Osteocyte (in vitro differentiated cells): ENCODE measurements around the gene TM2D1. TPM values are rescaled to one million over a fixed set of nuclear protein-coding genes. Genes with fewer than 3 reads are reported as not detected.

ENCODE experiments used
- DNase-seq: peaks from one replicate; pipeline ENCODE4 v3.0.0; 2021; ENCODE audit warnings: mixed read lengths; ENCODE audit not compliant: unreplicated experiment; ENCODE audit errors: extremely low spot score
- H3K27ac Mint-ChIP-seq: one replicate; pipeline ENCODE4 v1.8.0; 2021; ENCODE audit warnings: mild to moderate bottlenecking, mixed read lengths; ENCODE audit not compliant: unreplicated experiment
- H3K27me3 Mint-ChIP-seq: one replicate; pipeline ENCODE4 v1.8.0; 2021; ENCODE audit warnings: mixed read lengths; ENCODE audit not compliant: unreplicated experiment
- H3K36me3 Mint-ChIP-seq: one replicate; pipeline ENCODE4 v1.8.0; 2021; ENCODE audit warnings: mixed read lengths; ENCODE audit not compliant: unreplicated experiment
- H3K4me1 Mint-ChIP-seq: one replicate; pipeline ENCODE4 v1.8.0; 2021; ENCODE audit warnings: mixed read lengths; ENCODE audit not compliant: unreplicated experiment
- H3K4me3 Mint-ChIP-seq: one replicate; pipeline ENCODE4 v1.8.0; 2021; ENCODE audit warnings: mild to moderate bottlenecking, moderate library complexity, mixed read lengths; ENCODE audit not compliant: unreplicated experiment
- H3K9me3 Mint-ChIP-seq: one replicate; pipeline ENCODE4 v1.8.0; 2021; ENCODE audit warnings: mixed read lengths; ENCODE audit not compliant: unreplicated experiment
- CTCF ChIP-seq: fragments of 200-600 bp; sonication (generic); IDR thresholded peaks from 2 replicates; pipeline ENCODE4 v1.5.0; 2021; ENCODE audit warnings: antibody characterized with exemption, mild to moderate bottlenecking, moderate library complexity
- total RNA-seq: library from RNA; stranded (reverse); gene quantifications from 2 replicates; pipeline ENCODE4 v1.2.1, GENCODE V29; 2021

The TM2D1 gene
- total RNA-seq, 1 donor from 2014 or later: 56.9 TPM

- peak overlapping the region; percentile 82 for H3K27ac Mint-ChIP-seq
- no peaks in the 10 kb centered on the region for H3K27me3 Mint-ChIP-seq
- peaks cover 3% of the 10 kb centered on the region for H3K9me3 Mint-ChIP-seq
- no peak overlapping the region for H3K4me3 Mint-ChIP-seq
- no peak for DNase-seq
- TF ChIP-seq CTCF: no peak
- H3K36me3 Mint-ChIP-seq: peaks cover 2% of the 10 kb centered on the region
- peaks cover 27% of the 10 kb centered on the region for H3K4me1 Mint-ChIP-seq
Observed at GRCh38 chr1:61638911-61639605, 85.9 kb downstream of the TM2D1 start.

- Mint-ChIP-seq H3K27ac (peak overlapping the region; percentile 82), H3K4me1 (peaks cover 27% of the 10 kb centered on the region), H3K4me3 (no peak overlapping the region), H3K9me3 (peaks cover 3% of the 10 kb centered on the region), H3K27me3 (no peaks in the 10 kb centered on the region), H3K36me3 (peaks cover 2% of the 10 kb centered on the region)
- DNase-seq: no peak
- TF ChIP-seq CTCF: no peak
Observed at GRCh38 chr1:61638296-61638695, 86.6 kb downstream of the TM2D1 start.

GRCh38 chr1:61637470-61637869 is 87.5 kb downstream of the TM2D1 start:
- DNase-seq: no peak
- no peak for TF ChIP-seq CTCF
- H3K9me3 Mint-ChIP-seq: peaks cover 3% of the 10 kb centered on the region
- H3K27me3 Mint-ChIP-seq: peaks cover 3% of the 10 kb centered on the region
- H3K36me3 Mint-ChIP-seq: peaks cover 2% of the 10 kb centered on the region
- H3K4me3 Mint-ChIP-seq: no peak overlapping the region
- peak overlapping the region; percentile 82 for H3K27ac Mint-ChIP-seq
- H3K4me1 Mint-ChIP-seq: peaks cover 27% of the 10 kb centered on the region

DNA sequence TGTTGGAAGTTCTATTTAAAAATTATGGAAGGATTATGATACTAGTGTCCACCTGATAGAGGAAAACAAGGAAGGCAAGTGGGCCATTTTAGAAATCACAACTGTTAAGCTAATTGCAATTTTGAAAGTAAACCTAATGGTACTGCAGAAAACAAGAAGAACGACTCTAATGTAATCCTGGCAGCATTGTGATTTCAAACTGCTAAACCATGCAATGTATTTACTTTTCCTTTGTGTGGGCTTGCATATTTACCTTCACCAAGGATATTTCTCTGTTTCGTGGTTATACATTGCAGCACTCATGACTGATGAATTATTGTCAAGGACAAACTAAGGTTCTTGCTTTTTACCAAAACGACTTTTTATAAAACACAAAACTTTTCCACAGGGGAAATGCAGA is 88.1 kb downstream of the TM2D1 start:
- H3K27me3 Mint-ChIP-seq: peaks cover 3% of the 10 kb centered on the region
- no peak for TF ChIP-seq CTCF
- DNase-seq: no peak
- peaks cover 3% of the 10 kb centered on the region for H3K9me3 Mint-ChIP-seq
- no peak overlapping the region for H3K27ac Mint-ChIP-seq
- peaks cover 2% of the 10 kb centered on the region for H3K36me3 Mint-ChIP-seq
- peaks cover 26% of the 10 kb centered on the region for H3K4me1 Mint-ChIP-seq
- H3K4me3 Mint-ChIP-seq: no peak overlapping the region

DNA sequence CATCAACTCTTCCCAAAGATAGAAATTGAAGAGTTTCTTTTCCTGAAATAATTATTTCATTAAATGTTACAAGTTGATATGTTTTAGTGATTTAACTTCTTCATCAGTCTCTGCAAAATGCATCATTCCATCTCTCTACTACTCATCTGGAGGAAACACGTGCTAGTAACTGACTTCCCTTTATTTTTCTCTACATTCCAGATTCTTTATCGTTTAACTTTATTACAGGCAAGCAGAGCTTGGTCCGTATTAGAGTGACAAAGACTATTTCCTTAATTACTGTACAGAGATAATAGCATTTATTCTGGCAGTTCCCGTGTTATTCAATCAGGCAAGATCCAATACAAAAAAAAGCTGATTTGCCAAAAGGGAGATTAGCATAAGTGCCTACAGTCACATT is 88.6 kb downstream of the TM2D1 start:
- Mint-ChIP-seq H3K4me1 (peaks cover 22% of the 10 kb centered on the region), H3K27ac (no peak overlapping the region), H3K36me3 (peaks cover 2% of the 10 kb centered on the region), H3K9me3 (peaks cover 3% of the 10 kb centered on the region), H3K27me3 (peaks cover 3% of the 10 kb centered on the region), H3K4me3 (no peak overlapping the region)
- TF ChIP-seq CTCF: no peak
- no peak for DNase-seq
